ENCODE data around the gene CDH4.

Gene CDH4

DNA sequence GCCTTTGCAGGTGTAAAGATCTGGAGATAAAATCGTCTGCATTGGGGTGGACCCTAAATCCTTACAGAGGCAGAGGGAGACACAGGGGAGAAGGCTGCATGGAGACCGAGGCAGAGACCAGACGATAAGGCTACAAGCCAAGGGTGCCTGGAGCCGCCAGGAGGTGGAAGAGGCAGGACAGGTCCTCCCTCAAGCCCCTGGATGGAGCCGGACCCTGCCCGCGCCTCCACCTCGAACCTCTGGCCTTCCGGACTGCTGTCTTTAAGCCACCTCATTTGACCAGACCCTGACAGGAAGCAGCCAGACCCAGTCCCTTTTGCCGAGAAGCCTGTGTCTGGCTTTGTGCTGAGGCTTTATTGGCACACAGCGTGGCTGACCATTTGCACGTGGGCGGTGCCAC, 629.8 kb downstream of the CDH4 start:
- TF ChIP-seq, protein P1, sequence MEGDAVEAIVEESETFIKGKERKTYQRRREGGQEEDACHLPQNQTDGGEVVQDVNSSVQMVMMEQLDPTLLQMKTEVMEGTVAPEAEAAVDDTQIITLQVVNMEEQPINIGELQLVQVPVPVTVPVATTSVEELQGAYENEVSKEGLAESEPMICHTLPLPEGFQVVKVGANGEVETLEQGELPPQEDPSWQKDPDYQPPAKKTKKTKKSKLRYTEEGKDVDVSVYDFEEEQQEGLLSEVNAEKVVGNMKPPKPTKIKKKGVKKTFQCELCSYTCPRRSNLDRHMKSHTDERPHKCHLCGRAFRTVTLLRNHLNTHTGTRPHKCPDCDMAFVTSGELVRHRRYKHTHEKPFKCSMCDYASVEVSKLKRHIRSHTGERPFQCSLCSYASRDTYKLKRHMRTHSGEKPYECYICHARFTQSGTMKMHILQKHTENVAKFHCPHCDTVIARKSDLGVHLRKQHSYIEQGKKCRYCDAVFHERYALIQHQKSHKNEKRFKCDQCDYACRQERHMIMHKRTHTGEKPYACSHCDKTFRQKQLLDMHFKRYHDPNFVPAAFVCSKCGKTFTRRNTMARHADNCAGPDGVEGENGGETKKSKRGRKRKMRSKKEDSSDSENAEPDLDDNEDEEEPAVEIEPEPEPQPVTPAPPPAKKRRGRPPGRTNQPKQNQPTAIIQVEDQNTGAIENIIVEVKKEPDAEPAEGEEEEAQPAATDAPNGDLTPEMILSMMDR (IDR thresholded peaks at IDR 0.05; ENCODE audit: insufficient read depth, low read length), result no peak
- TF ChIP-seq SPI1 (IDR thresholded peaks at IDR 0.05; ENCODE audit: borderline replicate concordance, low read depth), result no peak
- no peak for TF ChIP-seq GABPA (IDR thresholded peaks at IDR 0.05; ENCODE audit: low read depth)
- TF ChIP-seq, protein P2, sequence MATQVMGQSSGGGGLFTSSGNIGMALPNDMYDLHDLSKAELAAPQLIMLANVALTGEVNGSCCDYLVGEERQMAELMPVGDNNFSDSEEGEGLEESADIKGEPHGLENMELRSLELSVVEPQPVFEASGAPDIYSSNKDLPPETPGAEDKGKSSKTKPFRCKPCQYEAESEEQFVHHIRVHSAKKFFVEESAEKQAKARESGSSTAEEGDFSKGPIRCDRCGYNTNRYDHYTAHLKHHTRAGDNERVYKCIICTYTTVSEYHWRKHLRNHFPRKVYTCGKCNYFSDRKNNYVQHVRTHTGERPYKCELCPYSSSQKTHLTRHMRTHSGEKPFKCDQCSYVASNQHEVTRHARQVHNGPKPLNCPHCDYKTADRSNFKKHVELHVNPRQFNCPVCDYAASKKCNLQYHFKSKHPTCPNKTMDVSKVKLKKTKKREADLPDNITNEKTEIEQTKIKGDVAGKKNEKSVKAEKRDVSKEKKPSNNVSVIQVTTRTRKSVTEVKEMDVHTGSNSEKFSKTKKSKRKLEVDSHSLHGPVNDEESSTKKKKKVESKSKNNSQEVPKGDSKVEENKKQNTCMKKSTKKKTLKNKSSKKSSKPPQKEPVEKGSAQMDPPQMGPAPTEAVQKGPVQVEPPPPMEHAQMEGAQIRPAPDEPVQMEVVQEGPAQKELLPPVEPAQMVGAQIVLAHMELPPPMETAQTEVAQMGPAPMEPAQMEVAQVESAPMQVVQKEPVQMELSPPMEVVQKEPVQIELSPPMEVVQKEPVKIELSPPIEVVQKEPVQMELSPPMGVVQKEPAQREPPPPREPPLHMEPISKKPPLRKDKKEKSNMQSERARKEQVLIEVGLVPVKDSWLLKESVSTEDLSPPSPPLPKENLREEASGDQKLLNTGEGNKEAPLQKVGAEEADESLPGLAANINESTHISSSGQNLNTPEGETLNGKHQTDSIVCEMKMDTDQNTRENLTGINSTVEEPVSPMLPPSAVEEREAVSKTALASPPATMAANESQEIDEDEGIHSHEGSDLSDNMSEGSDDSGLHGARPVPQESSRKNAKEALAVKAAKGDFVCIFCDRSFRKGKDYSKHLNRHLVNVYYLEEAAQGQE (IDR thresholded peaks at IDR 0.05; ENCODE audit: insufficient replicate concordance, low read depth), result no peak
- no peak for TF ChIP-seq POLR2AphosphoS5 (IDR thresholded peaks at IDR 0.05; ENCODE audit: low read depth)
- Histone ChIP-seq H3K27ac (replicated peaks) (no peak overlapping the region), H3K4me3 (replicated peaks; ENCODE audit: insufficient read depth, low read length) (no peak overlapping the region), H3K27me3 (ENCODE audit: insufficient read depth, poor library complexity, severe bottlenecking) (peaks cover 3% of the 10 kb centered on the region)
- no peak for DNase-seq (ENCODE audit: low read depth in 1 of 2, low spot score in 1 of 2)

- peaks cover 3% of the 10 kb centered on the region for H3K27me3 ChIP-seq (ENCODE audit: insufficient read depth, poor library complexity, severe bottlenecking)
- TF ChIP-seq, protein P1 (IDR thresholded peaks at IDR 0.05; ENCODE audit: insufficient read depth, low read length), result no peak
- TF ChIP-seq GABPA (IDR thresholded peaks at IDR 0.05; ENCODE audit: low read depth) (no peak), SPI1 (IDR thresholded peaks at IDR 0.05; ENCODE audit: borderline replicate concordance, low read depth) (no peak), POLR2AphosphoS5 (IDR thresholded peaks at IDR 0.05; ENCODE audit: low read depth) (no peak)
- TF ChIP-seq, protein P2 (IDR thresholded peaks at IDR 0.05; ENCODE audit: insufficient replicate concordance, low read depth), result no peak
- no peak overlapping the region for H3K27ac ChIP-seq (replicated peaks)
Observed at GRCh38 chr20:61882716-61883615, 630.9 kb downstream of the CDH4 start.

GRCh38 chr20:61883857-61884393, 631.9 kb downstream of the CDH4 start:
- Histone ChIP-seq H3K27ac (replicated peaks) (no peak overlapping the region), H3K27me3 (ENCODE audit: insufficient read depth, poor library complexity, severe bottlenecking) (peaks cover 3% of the 10 kb centered on the region), H3K4me3 (replicated peaks; ENCODE audit: insufficient read depth, low read length) (no peak overlapping the region)
- no peak for TF ChIP-seq SPI1 (IDR thresholded peaks at IDR 0.05; ENCODE audit: borderline replicate concordance, low read depth)
- TF ChIP-seq, protein P1 (IDR thresholded peaks at IDR 0.05; ENCODE audit: insufficient read depth, low read length), result no peak
- TF ChIP-seq, protein P2 (IDR thresholded peaks at IDR 0.05; ENCODE audit: insufficient replicate concordance, low read depth), result no peak
- TF ChIP-seq GABPA (IDR thresholded peaks at IDR 0.05; ENCODE audit: low read depth), result no peak
- TF ChIP-seq POLR2AphosphoS5 (IDR thresholded peaks at IDR 0.05; ENCODE audit: low read depth), result no peak
- DNase-seq (ENCODE audit: low read depth in 1 of 2, low spot score in 1 of 2), result no peak

More at GRCh38 chr20:61882716-61883615, 630.9 kb downstream of the CDH4 start:
- no peak overlapping the region for H3K4me3 ChIP-seq (replicated peaks; ENCODE audit: insufficient read depth, low read length)
- no peak for DNase-seq (ENCODE audit: low read depth in 1 of 2, low spot score in 1 of 2)
